Neuronal stem cell (in vitro differentiated cells): ENCODE data around the gene CSDE1.

ENCODE experiments used
- DNase-seq: peaks from one replicate; pipeline ENCODE4 v3.0.0-alpha.2; 2013; ENCODE audit warnings: low spot score
- H2AFZ ChIP-seq: one replicate; pipeline ENCODE4 v1.6.1; 2013; ENCODE audit warnings: mild to moderate bottlenecking, low read length, inconsistent platforms
- H2AK5ac ChIP-seq: 2 replicates; pipeline ENCODE4 v1.6.1; 2013; ENCODE audit warnings: low read depth, mild to moderate bottlenecking, inconsistent platforms, low read length, moderate library complexity, mixed read lengths
- H2BK120ac ChIP-seq: 2 replicates; pipeline ENCODE4 v1.6.1; 2013; ENCODE audit warnings: low read depth, mild to moderate bottlenecking, inconsistent platforms, low read length, moderate library complexity, mixed read lengths
- H2BK12ac ChIP-seq: one replicate; pipeline ENCODE4 v1.6.1; 2013; ENCODE audit warnings: low read length, inconsistent platforms
- H2BK15ac ChIP-seq: 2 replicates; pipeline ENCODE4 v1.6.1; 2013; ENCODE audit warnings: mild to moderate bottlenecking, low read length, inconsistent platforms, mixed read lengths
- H2BK5ac ChIP-seq: one replicate; pipeline ENCODE4 v1.6.1; 2013; ENCODE audit warnings: inconsistent platforms, mild to moderate bottlenecking, low read length, moderate library complexity
- H3K14ac ChIP-seq: one replicate; pipeline ENCODE4 v1.6.1; 2013; ENCODE audit warnings: low read length, inconsistent platforms
- H3K18ac ChIP-seq: 2 replicates; pipeline ENCODE4 v1.6.1; 2013; ENCODE audit warnings: low read length, inconsistent platforms
- H3K23ac ChIP-seq: 2 replicates; pipeline ENCODE4 v1.6.1; 2013; ENCODE audit warnings: low read depth, mild to moderate bottlenecking, mixed read lengths, low read length, inconsistent platforms; ENCODE audit not compliant: poor library complexity
- H3K27ac ChIP-seq: replicated peaks from 3 replicates; pipeline ENCODE4 v1.5.1; 2013; ENCODE audit warnings: low read length, inconsistent platforms
- H3K27me3 ChIP-seq, 3 experiments: 2 replicates each; pipeline ENCODE4 v1.6.1; 2013; ENCODE audit warnings: low read length in 3 of 3, mild to moderate bottlenecking in 2 of 3, inconsistent platforms in 1 of 3, low read depth in 1 of 3, mixed read lengths in 1 of 3, moderate library complexity in 1 of 3; ENCODE audit not compliant: control insufficient read depth in 3 of 3, insufficient read depth in 3 of 3
- H3K36me3 ChIP-seq, 2 donors: replicated peaks in 1 of 2; 2 replicates each; pipeline ENCODE4 v1.6.1; 2013; ENCODE audit warnings: low read length in 2 of 2; ENCODE audit not compliant: control insufficient read depth in 2 of 2, insufficient read depth in 2 of 2
- H3K4ac ChIP-seq: 2 replicates; pipeline ENCODE4 v1.6.1; 2013; ENCODE audit warnings: inconsistent platforms, mild to moderate bottlenecking, low read length, moderate library complexity
- H3K4me1 ChIP-seq, 2 donors: 1 replicate in 1 of 2; 2 replicates in 1 of 2; pipeline ENCODE4 v1.6.1; 2013; ENCODE audit warnings: low read length in 2 of 2, low read depth in 1 of 2; ENCODE audit not compliant: control insufficient read depth in 2 of 2, insufficient read depth in 1 of 2
- H3K4me2 ChIP-seq: one replicate; pipeline ENCODE4 v1.6.1; 2013; ENCODE audit warnings: mild to moderate bottlenecking, low read length, inconsistent platforms; ENCODE audit not compliant: insufficient read depth, poor library complexity, severe bottlenecking
- H3K4me3 ChIP-seq, 2 donors: 2 replicates each; pipeline ENCODE4 v1.5.1; 2013; ENCODE audit warnings: low read length in 2 of 2, mild to moderate bottlenecking in 2 of 2, inconsistent platforms in 1 of 2, moderate library complexity in 1 of 2
- H3K79me1 ChIP-seq: one replicate; pipeline ENCODE4 v1.6.1; 2013; ENCODE audit warnings: low read depth, mild to moderate bottlenecking, inconsistent platforms, low read length, moderate library complexity
- H3K9ac ChIP-seq: one replicate; pipeline ENCODE4 v1.6.1; 2013; ENCODE audit warnings: mild to moderate bottlenecking, low read depth, low read length, inconsistent platforms; ENCODE audit not compliant: poor library complexity
- H3K9me3 ChIP-seq, 2 donors: replicated peaks in 1 of 2; 2 replicates each; pipeline versions ENCODE3 to v1.6.1; 2013; ENCODE audit warnings: low read length in 2 of 2, mild to moderate bottlenecking in 2 of 2, inconsistent platforms in 1 of 2, low read depth in 1 of 2, mixed read lengths in 1 of 2, moderate library complexity in 1 of 2; ENCODE audit not compliant: control insufficient read depth in 2 of 2, insufficient read depth in 1 of 2
- H4K8ac ChIP-seq: one replicate; pipeline ENCODE4 v1.6.1; 2013; ENCODE audit warnings: low read depth, mild to moderate bottlenecking, inconsistent platforms, low read length, moderate library complexity
- H4K91ac ChIP-seq: one replicate; pipeline ENCODE4 v1.6.1; 2013; ENCODE audit warnings: low read length, low read depth, mild to moderate bottlenecking, inconsistent platforms; ENCODE audit not compliant: poor library complexity
- WGBS, 2 donors: extraction: QIAGEN DNeasy Blood & Tissue Kit; methylation state at CpG; one replicate each; pipeline ENCODE4 v1.1.7; 2013; ENCODE audit warnings: missing lambda C conversion rate in 2 of 2, mixed read lengths in 1 of 2; ENCODE audit not compliant: insufficient read length in 2 of 2, insufficient replicate concordance in 1 of 2; ENCODE audit errors: extremely low coverage in 2 of 2; 5-methylcytosine and 5-hydroxymethylcytosine counted together

CSDE1 gene

DNA sequence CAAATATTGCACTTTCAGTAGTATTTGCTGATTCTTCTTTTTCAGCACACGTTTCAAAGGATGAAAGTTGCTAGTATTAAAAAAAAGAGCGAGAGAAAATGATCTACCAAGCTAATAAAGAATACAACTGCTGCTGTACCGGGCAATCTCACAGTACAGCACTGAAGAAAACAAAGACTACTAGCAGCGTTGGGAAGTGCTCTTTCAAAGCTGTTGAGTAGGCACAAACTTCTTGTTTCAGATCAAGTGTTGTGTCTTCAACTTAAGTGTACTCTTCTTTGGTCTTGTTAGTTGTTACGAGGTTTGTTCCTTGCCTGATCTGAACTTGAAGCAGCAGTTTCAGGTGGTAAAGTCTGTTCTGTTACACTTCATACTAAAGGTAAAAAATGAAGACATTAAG is 7.9 kb downstream of the CSDE1 start:
- Histone ChIP-seq H3K36me3 (peaks cover 8 to 84% of the 10 kb centered on the region in 2 donors), H3K9me3 (no peaks in the 10 kb centered on the region), H2BK5ac (no peak overlapping the region), H2AK5ac (no peak overlapping the region), H3K23ac (no peak overlapping the region), H3K79me1 (no peaks in the 10 kb centered on the region), H2BK12ac (no peak overlapping the region), H3K9ac (no peak overlapping the region), H3K4me1 (peaks cover 0 to 2% of the 10 kb centered on the region in 2 donors), H2AFZ (no peak overlapping the region), H2BK15ac (no peak overlapping the region), H3K14ac (no peak overlapping the region), H3K27ac (no peak overlapping the region), H3K27me3 (no peaks in the 10 kb centered on the region), H3K4me2 (no peak overlapping the region), H4K8ac (no peak overlapping the region), H3K18ac (no peak overlapping the region), H3K4me3 (no peak overlapping the region), H4K91ac (no peak overlapping the region), H2BK120ac (no peak overlapping the region), H3K4ac (no peak overlapping the region)
- no CpG with 5 or more reads among the region's 5 CpGs for WGBS, 2 donors
- DNase-seq: no peak

DNA sequence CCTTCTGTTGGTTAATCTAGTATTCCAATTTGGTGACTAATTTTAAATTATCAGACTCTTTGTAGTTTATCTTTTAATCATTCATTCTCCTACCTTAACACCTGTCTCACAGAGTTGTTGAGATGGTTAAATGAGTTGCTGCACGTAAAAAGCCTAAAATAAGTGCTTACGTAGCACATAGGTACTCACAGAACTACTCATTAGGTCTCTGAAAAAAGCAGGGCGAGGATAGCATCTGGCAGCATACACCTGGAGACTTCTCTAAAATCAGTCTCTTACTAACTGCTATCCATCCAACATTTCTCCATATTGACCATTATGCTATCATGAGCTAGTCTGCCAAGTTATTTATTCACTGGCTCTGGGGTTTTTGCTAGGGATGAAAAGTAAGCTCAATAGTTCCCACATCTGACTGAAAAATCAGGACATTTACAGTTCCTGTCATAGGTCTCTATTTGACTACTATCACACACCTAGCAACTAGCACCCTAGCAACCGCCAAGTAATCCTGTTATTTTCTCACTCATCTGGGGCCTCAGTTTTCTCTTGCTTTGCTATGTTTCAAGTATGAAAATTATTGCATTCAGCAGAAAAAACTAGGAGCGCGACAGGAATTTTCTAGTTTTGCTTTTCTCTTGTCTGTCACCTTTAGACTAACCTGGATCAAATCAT is 11.2 kb downstream of the CSDE1 start:
- no peak overlapping the region for H3K4me2 ChIP-seq
- no peaks in the 10 kb centered on the region for H3K27me3 ChIP-seq
- H3K79me1 ChIP-seq: no peaks in the 10 kb centered on the region
- H2BK5ac ChIP-seq: no peak overlapping the region
- no peak overlapping the region for H3K4me3 ChIP-seq
- no peaks in the 10 kb centered on the region for H3K4me1 ChIP-seq
- no peak overlapping the region for H4K91ac ChIP-seq
- no peak overlapping the region for H2BK120ac ChIP-seq
- no peak overlapping the region for H2AK5ac ChIP-seq
- H3K9me3 ChIP-seq: no peaks in the 10 kb centered on the region
- no peak overlapping the region for H2AFZ ChIP-seq
- WGBS, 2 donors: no CpG with 5 or more reads among the region's 6 CpGs
- H3K23ac ChIP-seq: no peak overlapping the region
- no peak overlapping the region for H2BK12ac ChIP-seq
- H2BK15ac ChIP-seq: no peak overlapping the region
- H3K18ac ChIP-seq: no peak overlapping the region
- H3K9ac ChIP-seq: no peak overlapping the region
- H3K36me3 ChIP-seq: peaks cover 8 to 94% of the 10 kb centered on the region in 2 donors
- H3K4ac ChIP-seq: no peak overlapping the region
- no peak overlapping the region for H3K14ac ChIP-seq
- no peak for DNase-seq
- no peak overlapping the region for H3K27ac ChIP-seq
- H4K8ac ChIP-seq: no peak overlapping the region

DNA sequence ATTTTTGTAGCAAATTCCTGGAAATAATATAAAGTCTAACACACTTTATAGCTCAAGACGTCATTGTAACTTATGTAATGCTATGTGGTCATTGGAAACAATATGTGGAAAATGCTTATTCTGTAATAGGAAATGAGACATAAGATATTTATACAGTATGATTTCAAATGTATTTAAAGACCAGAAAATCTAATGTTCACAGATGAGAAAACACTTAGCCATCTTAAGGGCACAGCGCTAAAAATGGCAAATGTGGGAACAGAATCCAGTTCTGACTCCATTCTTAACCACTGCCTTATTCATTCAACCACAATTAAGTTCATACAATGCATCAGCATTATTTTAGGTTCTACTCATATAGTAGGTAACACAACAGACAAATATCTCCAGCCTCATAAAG is 12.5 kb downstream of the CSDE1 start:
- Histone ChIP-seq H4K8ac (no peak overlapping the region), H2BK12ac (no peak overlapping the region), H3K4me1 (no peaks in the 10 kb centered on the region), H3K4me3 (no peak overlapping the region), H3K14ac (no peak overlapping the region), H3K4ac (no peak overlapping the region), H3K23ac (no peak overlapping the region), H2AK5ac (no peak overlapping the region), H3K79me1 (no peaks in the 10 kb centered on the region), H2AFZ (no peak overlapping the region), H3K9ac (no peak overlapping the region), H3K4me2 (no peak overlapping the region), H2BK15ac (no peak overlapping the region), H4K91ac (no peak overlapping the region), H3K9me3 (no peaks in the 10 kb centered on the region), H3K36me3 (peaks cover 10 to 100% of the 10 kb centered on the region in 2 donors), H3K27ac (no peak overlapping the region), H3K18ac (no peak overlapping the region), H2BK5ac (no peak overlapping the region), H3K27me3 (no peaks in the 10 kb centered on the region), H2BK120ac (no peak overlapping the region)
- DNase-seq: no peak
- no CpG with 5 or more reads among the region's 2 CpGs for WGBS, 2 donors

DNA sequence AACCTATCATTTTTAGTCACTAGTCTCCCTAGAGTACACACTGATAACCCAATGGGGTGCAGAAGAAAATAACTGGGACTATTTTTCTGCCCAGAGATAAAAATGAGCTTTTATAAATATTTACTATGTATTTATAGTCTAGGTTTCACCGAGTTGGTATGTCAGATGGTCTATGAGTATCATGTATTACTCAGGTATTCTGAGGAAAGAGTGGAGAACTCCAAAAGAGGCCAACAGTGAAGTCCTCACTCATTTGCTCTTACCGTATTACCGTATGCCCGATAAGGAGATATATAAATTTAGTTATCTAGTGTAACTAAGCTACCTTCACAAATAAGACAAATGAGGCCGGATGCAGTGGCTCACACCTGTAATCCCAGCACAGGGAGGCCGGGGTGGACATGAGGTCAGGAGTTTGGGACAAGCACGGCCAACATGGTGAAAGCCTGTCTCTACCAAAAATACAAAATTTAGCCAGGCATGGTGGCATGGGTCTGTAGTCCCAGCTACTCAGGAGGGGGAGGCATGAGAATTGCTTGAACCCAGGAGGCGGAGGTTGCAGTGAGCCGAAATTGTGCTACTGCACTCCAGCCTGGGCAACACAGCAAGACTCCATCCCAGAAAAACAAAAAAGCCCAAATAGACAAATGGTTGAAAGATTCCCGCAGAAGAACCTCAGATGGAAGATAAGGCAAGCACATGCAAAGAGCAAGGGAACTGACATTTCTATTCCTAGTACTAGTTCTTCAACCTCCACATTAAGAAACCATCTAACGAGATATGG is 15.6 kb downstream of the CSDE1 start:
- H4K8ac ChIP-seq: no peak overlapping the region
- H2BK5ac ChIP-seq: no peak overlapping the region
- no peak overlapping the region for H3K18ac ChIP-seq
- no peak overlapping the region for H3K4me2 ChIP-seq
- H2BK15ac ChIP-seq: no peak overlapping the region
- no peak overlapping the region for H3K14ac ChIP-seq
- no peak overlapping the region for H2BK12ac ChIP-seq
- H3K4ac ChIP-seq: no peak overlapping the region
- no peak overlapping the region for H4K91ac ChIP-seq
- H3K4me3 ChIP-seq: no peak overlapping the region
- H3K27me3 ChIP-seq: no peaks in the 10 kb centered on the region
- no peak overlapping the region for H3K9ac ChIP-seq
- no peak overlapping the region for H2AFZ ChIP-seq
- H3K23ac ChIP-seq: no peak overlapping the region
- no peak overlapping the region for H2AK5ac ChIP-seq
- H2BK120ac ChIP-seq: no peak overlapping the region
- peaks cover 12 to 99% of the 10 kb centered on the region in 2 donors for H3K36me3 ChIP-seq
- no peak for DNase-seq
- no peaks in the 10 kb centered on the region for H3K4me1 ChIP-seq
- H3K27ac ChIP-seq: no peak overlapping the region
- WGBS, 2 donors: no CpG with 5 or more reads among the region's 11 CpGs
- no peaks in the 10 kb centered on the region for H3K79me1 ChIP-seq
- no peaks in the 10 kb centered on the region for H3K9me3 ChIP-seq
